Activated B cell treated with CpG ODN at 0.5 μM for 24 hours (primary cell): ENCODE data around the gene TRIM63. TPM values are rescaled to one million over a fixed set of nuclear protein-coding genes. Genes with fewer than 3 reads are reported as not detected.
"Not testable (repeated sequence)": the region's sequence is repeated elsewhere in the genome, so short reads cannot be mapped to it uniquely, and the experiment has no call there.

Experiments used
- ATAC-seq: fragments of 200-7000 bp; cut with Tn5 transposase; one replicate; pipeline ENCODE4 v1.10.0; 2021; ENCODE audit warnings: low read depth, mild to moderate bottlenecking, moderate library complexity
- CTCF ChIA-PET: fragments of 350-600 bp; sonication (Branson Sonifier 250); formaldehyde crosslinking; loops from one replicate; lab custom pipeline; 2021; ENCODE audit warnings: antibody characterized with exemption; lab: Charles Lee
- POLR2A ChIA-PET: fragments of 350-600 bp; sonication (Branson Sonifier 250); formaldehyde crosslinking; loops from one replicate; lab custom pipeline; 2021; ENCODE audit warnings: antibody characterized with exemption; lab: Charles Lee
- DNase-seq: peaks from one replicate; pipeline ENCODE4 v3.0.0; 2022
- H3K27ac Mint-ChIP-seq: one replicate; pipeline ENCODE4 v1.8.0; 2020; ENCODE audit warnings: mixed read lengths
- H3K27me3 Mint-ChIP-seq: one replicate; pipeline ENCODE4 v1.8.0; 2021; ENCODE audit warnings: mixed read lengths
- H3K36me3 Mint-ChIP-seq: one replicate; pipeline ENCODE4 v1.8.0; 2021; ENCODE audit warnings: low read depth, mixed read lengths
- H3K4me1 Mint-ChIP-seq: one replicate; pipeline ENCODE4 v1.8.0; 2021; ENCODE audit warnings: mixed read lengths
- H3K4me3 Mint-ChIP-seq: one replicate; pipeline ENCODE4 v1.8.0; 2020; ENCODE audit warnings: mild to moderate bottlenecking, mixed read lengths
- H3K9me3 Mint-ChIP-seq: one replicate; pipeline ENCODE4 v1.8.0; 2020; ENCODE audit warnings: mixed read lengths
- intact Hi-C: fragments of 100-400 bp; cut with micrococcal nuclease; formaldehyde crosslinking; loops from one replicate; pipeline ENCODE4 v1.15.1; 2024
- total RNA-seq: library from RNA; stranded (reverse); gene quantifications from 2 replicates; pipeline ENCODE4 v1.2.3, GENCODE V29; 2022
- TF ChIP-seq, protein P1 (sequence below): fragments of 200-600 bp; IDR thresholded peaks from one replicate; pipeline ENCODE4 v1.8.0; 2022; ENCODE audit warnings: antibody characterized with exemption, mild to moderate bottlenecking

Gene TRIM63
- total RNA-seq, 1 donor from 2014 or later: not detected

- H3K4me1 Mint-ChIP-seq: peaks cover 20% of the 10 kb centered on the region
- DNase-seq (peak; percentile 68), ATAC-seq (peak; percentile 38)
- no peaks in the 10 kb centered on the region for H3K9me3 Mint-ChIP-seq
- H3K4me3 Mint-ChIP-seq: peak overlapping the region; percentile 84
- POLR2A ChIA-PET: interaction anchor here (0.6 to 1.8 kb wide), 6 partner anchors 13 to 321 kb away, joined by 3 to 4 read pairs (median 4); partner anchors contain the start of gene DHDDS
- CTCF ChIA-PET: interaction anchor here (1.0 to 2.0 kb wide), 2 partner anchors 34 to 306 kb away, joined by 3 to 8 read pairs; no protein-coding TSS in a partner anchor
- no peaks in the 10 kb centered on the region for H3K27me3 Mint-ChIP-seq
- intact Hi-C loops: loop anchor here (1.0 to 2.0 kb wide), 7 partner anchors 58 to 361 kb away; partner anchors contain the start of genes C1orf232, CEP85, DHDDS and HMGN2
- H3K36me3 Mint-ChIP-seq: peaks cover 18% of the 10 kb centered on the region
- peak overlapping the region; percentile 66 for H3K27ac Mint-ChIP-seq
- TF ChIP-seq, protein P1, sequence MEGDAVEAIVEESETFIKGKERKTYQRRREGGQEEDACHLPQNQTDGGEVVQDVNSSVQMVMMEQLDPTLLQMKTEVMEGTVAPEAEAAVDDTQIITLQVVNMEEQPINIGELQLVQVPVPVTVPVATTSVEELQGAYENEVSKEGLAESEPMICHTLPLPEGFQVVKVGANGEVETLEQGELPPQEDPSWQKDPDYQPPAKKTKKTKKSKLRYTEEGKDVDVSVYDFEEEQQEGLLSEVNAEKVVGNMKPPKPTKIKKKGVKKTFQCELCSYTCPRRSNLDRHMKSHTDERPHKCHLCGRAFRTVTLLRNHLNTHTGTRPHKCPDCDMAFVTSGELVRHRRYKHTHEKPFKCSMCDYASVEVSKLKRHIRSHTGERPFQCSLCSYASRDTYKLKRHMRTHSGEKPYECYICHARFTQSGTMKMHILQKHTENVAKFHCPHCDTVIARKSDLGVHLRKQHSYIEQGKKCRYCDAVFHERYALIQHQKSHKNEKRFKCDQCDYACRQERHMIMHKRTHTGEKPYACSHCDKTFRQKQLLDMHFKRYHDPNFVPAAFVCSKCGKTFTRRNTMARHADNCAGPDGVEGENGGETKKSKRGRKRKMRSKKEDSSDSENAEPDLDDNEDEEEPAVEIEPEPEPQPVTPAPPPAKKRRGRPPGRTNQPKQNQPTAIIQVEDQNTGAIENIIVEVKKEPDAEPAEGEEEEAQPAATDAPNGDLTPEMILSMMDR: no peak
Measured at GRCh38 chr1:26110731-26111529, 43.5 kb upstream of the TRIM63 start.

GRCh38 chr1:26109229-26110164, 42.1 kb upstream of the TRIM63 start:
- H3K4me3 Mint-ChIP-seq: peak overlapping the region; percentile 84
- no peak overlapping the region for H3K27ac Mint-ChIP-seq
- peaks cover 11% of the 10 kb centered on the region for H3K36me3 Mint-ChIP-seq
- TF ChIP-seq, protein P1: no peak
- H3K4me1 Mint-ChIP-seq: peaks cover 23% of the 10 kb centered on the region
- no peaks in the 10 kb centered on the region for H3K9me3 Mint-ChIP-seq
- DNase-seq (no peak), ATAC-seq (no peak)
- intact Hi-C loops: loop anchor here (2.0 kb wide), 4 partner anchors 59 to 203 kb away; partner anchors contain the start of genes C1orf232, STMN1 and ZNF593
- peaks cover 2% of the 10 kb centered on the region for H3K27me3 Mint-ChIP-seq
- ChIA-PET CTCF (interaction anchor here (0.7 to 1.3 kb wide), 4 partner anchors 34 to 310 kb away, joined by 3 to 8 read pairs (median 4); no protein-coding TSS in a partner anchor), POLR2A (interaction anchor here (0.9 kb wide), 1 partner anchor 234 kb away, joined by 3 read pairs; the partner anchor contains the start of gene PAQR7)

GRCh38 chr1:26105226-26105548, 37.8 kb upstream of the TRIM63 start:
- not testable (repeated sequence) for H3K36me3 Mint-ChIP-seq, DNase-seq, H3K4me1 Mint-ChIP-seq, ATAC-seq, H3K4me3 Mint-ChIP-seq, H3K27ac Mint-ChIP-seq, H3K9me3 Mint-ChIP-seq
- intact Hi-C loops: loop anchor here (1.0 kb wide), 6 partner anchors 40 to 312 kb away; no protein-coding TSS in a partner anchor
- ChIA-PET CTCF (interaction anchor here (0.7 to 7.5 kb wide), 14 partner anchors 13 to 312 kb away, joined by 3 to 126 read pairs (median 3); partner anchors contain the start of gene CEP85), POLR2A (interaction anchor here (1.0 kb wide), 1 partner anchor 40 kb away, joined by 4 read pairs; no protein-coding TSS in a partner anchor)
- H3K27me3 Mint-ChIP-seq: peaks cover 14% of the 10 kb centered on the region

GRCh38 chr1:26102526-26102925, 35.1 kb upstream of the TRIM63 start:
- TF ChIP-seq, protein P1: no peak
- Mint-ChIP-seq H3K4me1 (peaks cover 4% of the 10 kb centered on the region), H3K27me3 (peaks cover 14% of the 10 kb centered on the region), H3K27ac (no peak overlapping the region), H3K36me3 (no peaks in the 10 kb centered on the region), H3K4me3 (no peak overlapping the region), H3K9me3 (no peaks in the 10 kb centered on the region)
- intact Hi-C loops: no loop called here
- ATAC-seq: no peak
- DNase-seq: no peak
- CTCF ChIA-PET: interaction anchor here (1.0 to 7.5 kb wide), 5 partner anchors 20 to 315 kb away, joined by 3 to 126 read pairs (median 4); partner anchors contain the start of genes CEP85 and ZNF593
- POLR2A ChIA-PET: no interaction called here

DNA sequence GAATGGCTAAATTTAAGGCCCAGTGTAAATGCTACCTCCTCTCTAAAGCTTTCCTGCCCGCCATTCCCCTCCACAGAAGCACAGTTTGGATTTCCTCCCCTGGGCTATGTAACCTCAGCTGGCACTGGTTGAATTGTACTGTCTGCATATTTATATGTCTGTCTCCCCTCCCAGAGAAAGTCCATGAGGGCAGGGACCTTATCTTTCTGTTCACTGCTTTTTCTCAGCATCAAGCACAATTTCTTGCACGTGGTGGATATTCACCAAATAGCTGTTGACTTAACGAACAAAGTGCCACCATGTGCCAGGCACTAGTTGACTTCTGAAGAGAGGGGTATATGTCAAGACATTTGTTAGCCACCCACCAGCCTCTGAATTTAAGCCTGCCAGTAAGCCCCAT, 34.7 kb upstream of the TRIM63 start:
- Mint-ChIP-seq H3K27ac (no peak overlapping the region), H3K4me1 (peaks cover 4% of the 10 kb centered on the region), H3K36me3 (no peaks in the 10 kb centered on the region), H3K4me3 (no peak overlapping the region), H3K27me3 (peaks cover 14% of the 10 kb centered on the region), H3K9me3 (no peaks in the 10 kb centered on the region)
- ATAC-seq: no peak
- ChIA-PET CTCF (interaction anchor here (1.0 to 7.5 kb wide), 4 partner anchors 42 to 315 kb away, joined by 3 to 126 read pairs (median 16); partner anchors contain the start of genes CEP85 and ZNF593), POLR2A (no interaction called here)
- TF ChIP-seq, protein P1: no peak
- intact Hi-C loops: no loop called here
- DNase-seq: no peak

DNA sequence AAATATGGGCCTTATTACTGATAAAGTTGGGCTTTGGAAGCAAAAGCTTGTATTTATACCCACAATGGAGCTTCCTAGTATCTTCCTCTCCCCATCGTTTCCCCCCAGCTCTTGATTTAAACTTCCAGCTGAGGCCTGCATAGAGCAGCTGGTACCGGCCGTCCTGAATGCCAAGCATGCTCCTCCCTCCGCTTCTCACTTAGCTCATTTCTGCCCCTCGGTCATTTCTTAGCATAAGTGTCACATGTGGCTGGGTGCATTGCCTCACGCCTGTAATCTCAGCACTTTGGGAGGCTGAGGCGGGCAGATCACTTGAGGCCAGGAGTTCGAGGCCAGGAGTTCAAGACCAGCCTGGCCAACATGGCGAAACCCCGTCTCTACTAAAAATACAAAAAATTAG, 32.8 kb upstream of the TRIM63 start:
- POLR2A ChIA-PET: interaction anchor here (0.6 kb wide), 1 partner anchor 73 kb away, joined by 4 read pairs; no protein-coding TSS in a partner anchor
- intact Hi-C loops, H3K4me3 Mint-ChIP-seq, ATAC-seq, H3K36me3 Mint-ChIP-seq, H3K27ac Mint-ChIP-seq, H3K9me3 Mint-ChIP-seq, H3K4me1 Mint-ChIP-seq, DNase-seq: not testable (repeated sequence)
- CTCF ChIA-PET: interaction anchor here (1.4 to 7.5 kb wide), 2 partner anchors 44 to 50 kb away, joined by 3 to 126 read pairs; no protein-coding TSS in a partner anchor
- H3K27me3 Mint-ChIP-seq: peaks cover 14% of the 10 kb centered on the region
